GM21447 (cell line): Measurements from ENCODE around the gene DAB2.
A peak's percentile ranks its signal among the peaks of the same experiment; 100 is the strongest.

Experiments
- ATAC-seq: cut with Tn5 transposase; IDR thresholded peaks from one replicate; pipeline ENCODE4 v1.9.1; 2021; ENCODE audit not compliant: unreplicated experiment

The DAB2 gene

GRCh38 chr5:39424736-39425637 lies at the start of gene DAB2:
DAB2 (minus strand) TSS chr5:39424980; CDS start chr5:39394320, 30,660 bp downstream.
- no peak for ATAC-seq

- no peak for ATAC-seq
Observed at GRCh38 chr5:39473156-39473775, 48.5 kb upstream of the DAB2 start.

GRCh38 chr5:39471836-39472508 lies 47.2 kb upstream of the DAB2 start:
- no peak for ATAC-seq

- ATAC-seq = no peak
Observed at GRCh38 chr5:39470811-39471210, 46.0 kb upstream of the DAB2 start.

GRCh38 chr5:39469777-39470415 lies 45.1 kb upstream of the DAB2 start:
- no peak for ATAC-seq

GRCh38 chr5:39469176-39469575 lies 44.4 kb upstream of the DAB2 start:
- ATAC-seq = no peak

GRCh38 chr5:39466846-39467245 lies 42.1 kb upstream of the DAB2 start:
- no peak for ATAC-seq

GRCh38 chr5:39465843-39466242 lies 41.1 kb upstream of the DAB2 start:
- no peak for ATAC-seq

- ATAC-seq = no peak
Observed at GRCh38 chr5:39465097-39465496, 40.3 kb upstream of the DAB2 start.

- ATAC-seq = no peak
Observed at GRCh38 chr5:39464088-39464487, 39.3 kb upstream of the DAB2 start.

GRCh38 chr5:39462211-39462610 lies 37.4 kb upstream of the DAB2 start:
- ATAC-seq = no peak

GRCh38 chr5:39461007-39461682 lies 36.4 kb upstream of the DAB2 start:
- peak; percentile 97 for ATAC-seq

- no peak for ATAC-seq
Observed at GRCh38 chr5:39459907-39460306, 35.1 kb upstream of the DAB2 start.

- ATAC-seq = no peak
Observed at GRCh38 chr5:39459071-39459470, 34.3 kb upstream of the DAB2 start.

- ATAC-seq = no peak
Observed at GRCh38 chr5:39455645-39456044, 30.9 kb upstream of the DAB2 start.

- ATAC-seq = no peak
Observed at GRCh38 chr5:39453606-39454005, 28.8 kb upstream of the DAB2 start.

GRCh38 chr5:39452846-39453245 lies 28.1 kb upstream of the DAB2 start:
- ATAC-seq = no peak

GRCh38 chr5:39451276-39451941 lies 26.6 kb upstream of the DAB2 start:
- ATAC-seq = no peak

- no peak for ATAC-seq
Observed at GRCh38 chr5:39450487-39450886, 25.7 kb upstream of the DAB2 start.

GRCh38 chr5:39449591-39449990 lies 24.8 kb upstream of the DAB2 start:
- no peak for ATAC-seq
